Measurements from ENCODE around the gene MYBPH.

DNA sequence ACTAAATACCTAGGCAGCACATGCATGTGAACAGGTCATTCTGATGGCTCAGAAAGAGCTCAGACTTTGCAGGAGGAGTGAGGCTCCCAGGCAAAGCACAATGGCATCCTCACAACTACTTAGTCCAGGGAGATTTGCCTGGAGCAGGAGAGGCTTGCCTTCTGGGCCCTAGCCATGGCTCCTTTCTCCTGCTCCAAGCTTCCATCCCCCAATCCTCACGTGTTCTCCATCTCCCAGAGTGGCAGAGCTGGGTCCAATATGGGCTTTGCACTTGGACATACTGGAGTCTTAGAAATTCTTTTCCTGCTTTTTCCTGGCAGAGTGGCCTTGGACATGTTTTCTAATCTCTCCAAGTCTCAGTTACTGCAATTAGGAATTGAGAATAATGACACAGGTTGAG, 15.8 kb downstream of the MYBPH start:
- TF ChIP-seq, protein P1, sequence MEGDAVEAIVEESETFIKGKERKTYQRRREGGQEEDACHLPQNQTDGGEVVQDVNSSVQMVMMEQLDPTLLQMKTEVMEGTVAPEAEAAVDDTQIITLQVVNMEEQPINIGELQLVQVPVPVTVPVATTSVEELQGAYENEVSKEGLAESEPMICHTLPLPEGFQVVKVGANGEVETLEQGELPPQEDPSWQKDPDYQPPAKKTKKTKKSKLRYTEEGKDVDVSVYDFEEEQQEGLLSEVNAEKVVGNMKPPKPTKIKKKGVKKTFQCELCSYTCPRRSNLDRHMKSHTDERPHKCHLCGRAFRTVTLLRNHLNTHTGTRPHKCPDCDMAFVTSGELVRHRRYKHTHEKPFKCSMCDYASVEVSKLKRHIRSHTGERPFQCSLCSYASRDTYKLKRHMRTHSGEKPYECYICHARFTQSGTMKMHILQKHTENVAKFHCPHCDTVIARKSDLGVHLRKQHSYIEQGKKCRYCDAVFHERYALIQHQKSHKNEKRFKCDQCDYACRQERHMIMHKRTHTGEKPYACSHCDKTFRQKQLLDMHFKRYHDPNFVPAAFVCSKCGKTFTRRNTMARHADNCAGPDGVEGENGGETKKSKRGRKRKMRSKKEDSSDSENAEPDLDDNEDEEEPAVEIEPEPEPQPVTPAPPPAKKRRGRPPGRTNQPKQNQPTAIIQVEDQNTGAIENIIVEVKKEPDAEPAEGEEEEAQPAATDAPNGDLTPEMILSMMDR (IDR thresholded peaks at IDR 0.05; ENCODE audit: low read length) = no peak
- TF ChIP-seq EZH2 (optimal IDR thresholded peaks at IDR 0.05; ENCODE audit: low read depth, low read length) = no peak

Measured in MM.1S (cell line).